Measurements from ENCODE around the gene ASZ1. TPM values are rescaled to one million over a fixed set of nuclear protein-coding genes. Genes with fewer than 3 reads are reported as not detected.

Gene ASZ1
- total RNA-seq, 2 experiments from 2014 or later: not detected

DNA sequence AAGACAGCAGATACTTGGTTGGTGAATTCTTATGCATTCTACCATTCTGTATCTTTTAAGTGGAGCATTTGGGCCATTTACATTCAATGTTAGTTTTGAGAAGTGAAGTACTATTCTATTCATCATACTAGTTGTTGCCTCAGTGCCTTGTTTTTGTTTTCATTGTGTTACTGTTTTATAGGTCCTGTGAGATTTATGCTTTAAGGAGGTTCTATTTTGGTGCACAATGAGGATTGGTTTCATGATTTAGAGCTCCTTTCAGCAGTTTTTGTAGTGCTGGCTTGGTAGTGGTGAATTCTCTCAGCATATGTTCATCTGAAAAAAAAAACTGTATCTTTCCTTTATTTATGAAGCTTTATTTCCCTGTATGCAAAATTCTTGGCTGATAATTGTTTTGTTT lies 81.1 kb downstream of the ASZ1 start:
- Histone ChIP-seq H3K9me3 (ENCODE audit: low read length) (no peaks in the 10 kb centered on the region), H3K79me2 (ENCODE audit: insufficient read depth, low read depth, low read length) (no peaks in the 10 kb centered on the region), H3K9me2 (ENCODE audit: insufficient read depth, low read length) (no peaks in the 10 kb centered on the region), H2AFZ (ENCODE audit: low read length) (no peak overlapping the region), H3K27ac (ENCODE audit: low read depth, low read length, poor library complexity, severe bottlenecking) (no peak overlapping the region), H3K36me3 (ENCODE audit: insufficient read depth, low read length) (no peaks in the 10 kb centered on the region), H3K4me1 (ENCODE audit: insufficient read depth, low read length, poor library complexity, severe bottlenecking) (no peaks in the 10 kb centered on the region), H3K4me2 (ENCODE audit: low read length) (no peak overlapping the region), H3K4me3 (ENCODE audit: low read depth, low read length, poor library complexity, severe bottlenecking) (no peak overlapping the region), H4K20me1 (ENCODE audit: insufficient read depth, low read length) (no peaks in the 10 kb centered on the region)
- DNase-seq (ENCODE audit: low spot score): no peak
- ChIA-PET POLR2A (interaction anchor here (1.2 kb wide), 1 partner anchor 14 kb away, joined by 4 read pairs; no protein-coding TSS in a partner anchor), CTCF (ENCODE audit: unreplicated experiment) (no interaction called here)
- TF ChIP-seq CTCF (conservative IDR thresholded peaks at IDR 0.05; ENCODE audit: low read length): no peak
- TF ChIP-seq EZH2phosphoT487 (IDR thresholded peaks at IDR 0.05; ENCODE audit: borderline replicate concordance, low read depth, low read length): no peak
- intact Hi-C loops (cut with micrococcal nuclease; ENCODE audit: unreplicated experiment): no loop called here
- no TSS peak for BruUV-seq (replicated peaks)

DNA sequence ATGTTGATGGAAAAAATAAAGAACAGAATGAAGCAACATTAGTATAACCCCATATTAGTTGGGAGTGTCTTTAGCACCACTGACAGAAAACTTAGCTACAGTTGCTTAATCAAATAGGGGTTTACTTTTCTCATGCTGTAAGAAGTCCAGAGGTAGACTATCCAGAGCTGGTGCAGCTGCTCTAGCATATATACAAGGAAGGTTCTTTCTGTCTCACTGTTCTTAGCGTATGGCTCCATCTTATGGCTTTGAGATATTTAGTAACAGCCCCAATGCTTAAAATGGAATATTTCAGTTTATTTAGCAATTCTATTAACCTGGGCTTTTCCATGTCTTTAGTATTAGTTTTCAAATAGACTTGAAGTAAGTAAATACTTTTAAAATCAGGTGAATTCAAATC lies 89.3 kb downstream of the ASZ1 start:
- BruUV-seq (replicated peaks): no TSS peak
- intact Hi-C loops (cut with micrococcal nuclease; ENCODE audit: unreplicated experiment): no loop called here
- H3K36me3 ChIP-seq (ENCODE audit: insufficient read depth, low read length): no peaks in the 10 kb centered on the region
- H3K4me3 ChIP-seq (ENCODE audit: low read depth, low read length, poor library complexity, severe bottlenecking): no peak overlapping the region
- H3K9me3 ChIP-seq (ENCODE audit: low read length): no peaks in the 10 kb centered on the region
- H4K20me1 ChIP-seq (ENCODE audit: insufficient read depth, low read length): no peaks in the 10 kb centered on the region
- DNase-seq (ENCODE audit: low spot score): no peak
- no peaks in the 10 kb centered on the region for H3K9me2 ChIP-seq (ENCODE audit: insufficient read depth, low read length)
- H2AFZ ChIP-seq (ENCODE audit: low read length): no peak overlapping the region
- no peak overlapping the region for H3K27ac ChIP-seq (ENCODE audit: low read depth, low read length, poor library complexity, severe bottlenecking)
- ChIA-PET CTCF (ENCODE audit: unreplicated experiment) (no interaction called here), POLR2A (no interaction called here)
- H3K4me2 ChIP-seq (ENCODE audit: low read length): no peak overlapping the region
- H3K4me1 ChIP-seq (ENCODE audit: insufficient read depth, low read length, poor library complexity, severe bottlenecking): no peaks in the 10 kb centered on the region
- no peaks in the 10 kb centered on the region for H3K79me2 ChIP-seq (ENCODE audit: insufficient read depth, low read depth, low read length)
- TF ChIP-seq CTCF (conservative IDR thresholded peaks at IDR 0.05; ENCODE audit: low read length): no peak

- Histone ChIP-seq H3K36me3 (ENCODE audit: insufficient read depth, low read length) (no peaks in the 10 kb centered on the region), H3K4me3 (ENCODE audit: low read depth, low read length, poor library complexity, severe bottlenecking) (no peak overlapping the region), H3K4me1 (ENCODE audit: insufficient read depth, low read length, poor library complexity, severe bottlenecking) (no peaks in the 10 kb centered on the region), H4K20me1 (ENCODE audit: insufficient read depth, low read length) (no peaks in the 10 kb centered on the region), H2AFZ (ENCODE audit: low read length) (no peak overlapping the region), H3K9me2 (ENCODE audit: insufficient read depth, low read length) (no peaks in the 10 kb centered on the region), H3K27ac (ENCODE audit: low read depth, low read length, poor library complexity, severe bottlenecking) (no peak overlapping the region), H3K9me3 (ENCODE audit: low read length) (no peaks in the 10 kb centered on the region), H3K79me2 (ENCODE audit: insufficient read depth, low read depth, low read length) (no peaks in the 10 kb centered on the region), H3K4me2 (ENCODE audit: low read length) (no peak overlapping the region)
- DNase-seq (ENCODE audit: low spot score): no peak
- no peak for TF ChIP-seq CTCF (conservative IDR thresholded peaks at IDR 0.05; ENCODE audit: low read length)
- no peak for TF ChIP-seq EZH2phosphoT487 (IDR thresholded peaks at IDR 0.05; ENCODE audit: borderline replicate concordance, low read depth, low read length)
- ChIA-PET CTCF (ENCODE audit: unreplicated experiment) (no interaction called here), POLR2A (no interaction called here)
- no TSS peak for BruUV-seq (replicated peaks)
- intact Hi-C loops (cut with micrococcal nuclease; ENCODE audit: unreplicated experiment): no loop called here
Measured at GRCh38 chr7:117333168-117333567, 94.1 kb downstream of the ASZ1 start.

All from OCI-LY7 (cell line).